GM19023 (cell line): ENCODE data around the gene PGK1.
A peak's percentile ranks its signal among the peaks of the same experiment; 100 is the strongest.
"Not testable (repeated sequence)": the region's sequence is repeated elsewhere in the genome, so short reads cannot be mapped to it uniquely, and the experiment has no call there.

Experiments used
- ATAC-seq: cut with Tn5 transposase; IDR thresholded peaks from one replicate; pipeline ENCODE4 v1.9.1; 2021; ENCODE audit warnings: mild to moderate bottlenecking, moderate library complexity; ENCODE audit not compliant: unreplicated experiment

The PGK1 gene

DNA sequence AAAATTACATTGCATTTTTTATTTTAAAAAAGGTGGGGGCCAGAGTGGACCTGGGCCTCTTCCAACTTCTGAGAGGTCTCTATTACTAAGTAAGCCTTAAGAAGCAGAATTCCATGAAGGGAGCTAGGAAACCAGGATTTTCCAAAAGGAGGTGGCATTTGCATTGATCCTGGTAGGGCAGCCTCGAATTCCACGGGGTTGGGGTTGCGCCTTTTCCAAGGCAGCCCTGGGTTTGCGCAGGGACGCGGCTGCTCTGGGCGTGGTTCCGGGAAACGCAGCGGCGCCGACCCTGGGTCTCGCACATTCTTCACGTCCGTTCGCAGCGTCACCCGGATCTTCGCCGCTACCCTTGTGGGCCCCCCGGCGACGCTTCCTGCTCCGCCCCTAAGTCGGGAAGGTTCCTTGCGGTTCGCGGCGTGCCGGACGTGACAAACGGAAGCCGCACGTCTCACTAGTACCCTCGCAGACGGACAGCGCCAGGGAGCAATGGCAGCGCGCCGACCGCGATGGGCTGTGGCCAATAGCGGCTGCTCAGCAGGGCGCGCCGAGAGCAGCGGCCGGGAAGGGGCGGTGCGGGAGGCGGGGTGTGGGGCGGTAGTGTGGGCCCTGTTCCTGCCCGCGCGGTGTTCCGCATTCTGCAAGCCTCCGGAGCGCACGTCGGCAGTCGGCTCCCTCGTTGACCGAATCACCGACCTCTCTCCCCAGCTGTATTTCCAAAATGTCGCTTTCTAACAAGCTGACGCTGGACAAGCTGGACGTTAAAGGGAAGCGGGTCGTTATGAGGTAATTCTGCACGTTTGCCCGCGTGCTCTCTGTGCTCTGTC lies at the start of gene PGK1:
PGK1 (plus strand) TSS at position 626 of the 824 bp plus-strand sequence; CDS start at position 719, 93 bp downstream.
- ATAC-seq: peak; percentile 97

GRCh38 chrX:78063687-78064086 lies 40.4 kb upstream of the PGK1 start:
- ATAC-seq: no peak

DNA sequence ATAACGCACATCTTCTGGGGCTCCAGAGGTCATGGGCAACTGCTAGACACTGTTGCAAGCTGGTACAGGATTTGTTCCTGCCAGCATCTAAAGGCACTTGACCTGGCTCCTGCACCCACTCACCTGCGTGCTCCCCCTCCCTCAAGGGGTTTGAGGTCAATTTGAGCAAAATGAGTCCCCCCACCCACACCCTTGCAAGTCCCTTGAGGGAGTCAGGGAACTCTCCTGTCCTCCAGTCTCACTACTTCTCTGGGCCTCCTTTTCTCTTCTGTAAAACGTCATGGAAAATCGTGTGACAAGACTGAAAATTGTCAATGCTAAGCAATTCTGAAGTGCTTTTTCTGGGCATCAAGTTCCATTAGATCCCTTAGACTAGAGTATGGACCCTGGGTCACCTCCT lies 39.9 kb upstream of the PGK1 start:
- no peak for ATAC-seq

- peak; percentile 88 for ATAC-seq
These were observed 39.1 kb upstream of the PGK1 start for GRCh38 chrX:78064698-78065601.

DNA sequence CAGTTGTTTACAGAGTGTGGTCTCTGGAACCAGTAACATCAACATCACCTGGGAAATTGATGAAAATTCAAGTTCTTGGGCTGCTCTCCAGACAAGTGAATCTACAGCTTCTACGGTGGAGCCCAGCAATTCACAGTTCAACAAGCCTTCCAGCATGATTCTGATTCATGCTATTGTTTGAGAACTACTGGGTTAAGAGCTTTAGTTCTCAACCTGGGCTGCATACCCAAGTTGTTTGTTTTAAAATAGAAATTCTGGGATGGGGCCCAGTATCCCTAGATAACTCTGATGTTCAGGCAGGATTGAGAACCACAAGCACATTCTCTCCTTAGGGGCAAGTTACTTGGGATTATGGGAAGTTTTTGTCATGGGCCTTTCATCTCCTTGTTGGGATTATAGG lies 37.9 kb upstream of the PGK1 start:
- no peak for ATAC-seq

DNA sequence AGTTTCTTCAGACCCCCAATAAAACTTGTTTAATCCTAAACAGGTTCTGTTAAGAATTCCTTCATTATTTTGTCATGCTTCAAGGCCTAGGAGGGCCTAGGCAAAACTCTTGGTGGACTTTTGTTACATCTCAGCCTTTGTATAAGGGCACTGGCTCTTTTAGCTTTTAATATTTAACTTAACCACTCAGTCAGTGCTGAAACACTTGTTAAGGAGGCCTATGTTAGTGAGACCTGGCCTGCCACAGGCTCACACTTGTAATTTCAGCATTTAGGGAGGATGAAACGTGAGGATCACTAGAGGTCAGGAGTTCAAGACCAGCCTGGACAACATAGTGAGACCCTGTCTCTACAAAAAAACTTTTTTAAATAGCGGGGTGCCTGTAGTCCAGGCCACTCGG lies 32.7 kb upstream of the PGK1 start:
- ATAC-seq: no peak

DNA sequence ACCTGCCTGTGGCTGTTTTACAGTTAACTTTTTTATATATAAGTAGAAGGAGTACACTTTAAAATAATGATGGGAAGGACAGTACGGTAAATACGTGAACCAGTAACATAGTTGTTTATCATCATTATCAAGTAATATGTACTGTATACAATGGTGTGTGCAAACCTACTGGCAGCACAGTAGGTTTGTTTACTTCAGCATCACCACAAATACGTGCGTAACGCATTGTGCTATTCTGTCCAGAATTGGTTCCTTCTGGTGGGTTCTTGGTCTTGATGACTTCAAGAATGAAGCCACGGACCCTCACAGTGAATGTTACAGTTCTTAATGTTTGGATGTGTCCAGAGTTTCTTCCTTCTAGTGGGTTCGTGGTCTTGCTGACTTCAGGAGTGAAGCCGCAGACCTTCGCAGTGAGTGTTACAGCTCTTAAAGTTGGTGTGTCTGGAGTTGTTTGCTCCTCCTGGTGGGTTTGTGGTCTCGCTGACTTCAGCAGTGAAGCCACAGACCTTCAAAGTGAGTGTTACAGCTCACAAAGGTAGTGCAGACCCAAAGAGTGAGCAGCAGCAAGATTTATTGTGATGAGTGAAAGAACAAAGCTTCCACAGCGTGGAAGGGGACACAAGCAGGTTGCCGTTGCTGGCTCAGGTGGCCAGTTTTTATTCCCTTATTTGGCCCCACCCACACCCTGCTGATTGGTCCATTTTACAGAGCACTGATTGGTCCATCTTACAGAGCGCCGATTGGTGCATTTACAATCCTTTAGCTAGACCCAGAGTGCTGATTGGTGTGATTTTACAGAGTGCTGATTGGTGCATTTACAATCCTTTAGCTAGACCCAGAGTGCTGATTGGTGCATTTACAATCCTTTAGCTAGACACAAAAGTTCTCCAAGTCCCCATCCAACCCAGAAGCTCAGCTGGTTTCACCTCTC lies 30.6 kb upstream of the PGK1 start:
- not testable (repeated sequence) for ATAC-seq

GRCh38 chrX:78074088-78074487 lies 30.0 kb upstream of the PGK1 start:
- ATAC-seq: no peak

DNA sequence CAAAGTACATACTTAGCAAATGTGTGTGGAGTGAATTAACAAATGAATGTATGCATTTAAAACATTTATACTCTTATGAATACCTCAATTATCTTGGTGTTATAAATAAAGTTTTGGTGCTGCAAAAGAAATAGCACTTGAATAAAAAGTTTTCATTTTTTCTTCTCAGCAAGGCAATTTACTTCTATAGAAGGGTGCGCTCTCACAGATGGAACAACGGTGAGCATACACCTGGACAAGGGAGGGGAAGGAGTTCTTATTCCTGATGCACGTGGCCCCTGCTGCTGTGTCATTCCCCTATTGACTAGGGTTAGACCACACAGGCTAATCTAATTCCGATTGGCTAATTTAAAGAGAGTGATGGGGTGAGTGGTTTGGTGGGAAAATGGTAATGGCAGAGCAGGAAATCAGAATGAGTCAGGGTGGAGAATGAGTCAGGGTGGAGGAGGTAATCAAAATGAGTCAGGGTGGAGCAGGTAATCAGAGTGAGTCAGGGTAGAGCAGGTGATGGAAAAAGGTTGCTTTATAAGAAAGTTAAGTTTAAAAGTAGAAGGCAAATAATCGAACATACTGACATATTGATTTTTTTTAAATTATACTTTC lies 28.2 kb upstream of the PGK1 start:
- ATAC-seq: no peak

DNA sequence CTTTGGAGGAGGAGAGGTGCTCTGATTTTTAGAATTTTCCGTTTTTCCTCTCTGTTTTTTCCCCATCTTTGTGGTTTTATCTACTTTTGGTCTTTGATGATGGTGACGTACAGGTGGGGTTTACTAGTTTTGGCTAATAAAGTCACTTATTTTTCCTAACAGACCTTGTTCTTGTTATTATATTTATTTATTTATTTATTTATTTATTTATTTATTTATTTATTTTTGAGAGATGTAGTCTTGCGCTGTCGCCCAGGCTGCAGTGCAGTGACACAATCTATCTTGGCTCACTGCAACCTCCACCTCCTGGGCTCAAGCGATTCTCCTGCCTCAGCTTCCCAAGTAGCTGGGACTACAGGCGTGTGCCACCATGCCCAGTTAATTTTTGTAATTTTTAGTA lies 22.6 kb upstream of the PGK1 start:
- ATAC-seq: not testable (repeated sequence)

DNA sequence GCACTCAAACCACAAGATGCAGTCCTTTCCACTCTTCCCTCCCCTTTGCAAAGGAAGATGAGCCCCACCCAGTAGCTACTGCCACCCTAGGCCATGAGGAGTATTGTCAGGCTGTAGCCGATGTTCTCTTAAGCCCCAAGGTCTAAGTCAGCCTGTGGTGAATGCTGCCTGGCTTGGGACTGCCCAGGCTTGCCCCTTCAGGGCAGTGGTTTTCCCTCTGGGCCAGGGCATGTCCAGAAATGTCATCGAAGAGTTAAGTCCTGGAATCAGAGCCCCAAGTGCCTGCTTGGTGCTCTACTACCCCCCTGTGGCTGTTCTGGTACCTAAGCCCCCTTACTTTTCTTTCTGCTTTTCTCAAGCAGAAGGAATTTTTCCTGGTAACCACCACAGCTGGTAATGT lies 11.8 kb upstream of the PGK1 start:
- peak; percentile 80 for ATAC-seq

- no peak for ATAC-seq
These were observed 5.9 kb upstream of the PGK1 start for GRCh38 chrX:78098108-78098507.

DNA sequence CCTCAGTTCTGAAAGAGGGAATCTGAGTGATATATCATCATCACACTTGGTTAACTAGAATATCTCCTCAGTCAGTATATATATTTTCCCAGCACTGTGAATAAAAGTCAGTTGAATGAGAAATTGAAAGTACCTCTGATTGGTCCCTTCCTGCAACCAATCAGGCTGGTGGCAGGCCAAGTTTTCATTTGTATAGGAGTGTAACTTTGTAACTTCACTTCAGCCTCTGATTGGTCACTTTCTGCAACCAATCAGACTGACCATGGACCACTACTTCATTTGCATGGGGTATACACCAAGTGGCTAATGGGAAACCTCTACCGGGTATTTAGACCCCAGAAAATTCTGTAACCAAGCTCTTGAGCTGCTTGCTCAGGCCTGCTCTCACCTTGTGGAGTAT lies 2.0 kb upstream of the PGK1 start:
- ATAC-seq: no peak

GRCh38 chrX:78103001-78103622 lies 936 bp upstream of the PGK1 start:
- ATAC-seq: no peak

DNA sequence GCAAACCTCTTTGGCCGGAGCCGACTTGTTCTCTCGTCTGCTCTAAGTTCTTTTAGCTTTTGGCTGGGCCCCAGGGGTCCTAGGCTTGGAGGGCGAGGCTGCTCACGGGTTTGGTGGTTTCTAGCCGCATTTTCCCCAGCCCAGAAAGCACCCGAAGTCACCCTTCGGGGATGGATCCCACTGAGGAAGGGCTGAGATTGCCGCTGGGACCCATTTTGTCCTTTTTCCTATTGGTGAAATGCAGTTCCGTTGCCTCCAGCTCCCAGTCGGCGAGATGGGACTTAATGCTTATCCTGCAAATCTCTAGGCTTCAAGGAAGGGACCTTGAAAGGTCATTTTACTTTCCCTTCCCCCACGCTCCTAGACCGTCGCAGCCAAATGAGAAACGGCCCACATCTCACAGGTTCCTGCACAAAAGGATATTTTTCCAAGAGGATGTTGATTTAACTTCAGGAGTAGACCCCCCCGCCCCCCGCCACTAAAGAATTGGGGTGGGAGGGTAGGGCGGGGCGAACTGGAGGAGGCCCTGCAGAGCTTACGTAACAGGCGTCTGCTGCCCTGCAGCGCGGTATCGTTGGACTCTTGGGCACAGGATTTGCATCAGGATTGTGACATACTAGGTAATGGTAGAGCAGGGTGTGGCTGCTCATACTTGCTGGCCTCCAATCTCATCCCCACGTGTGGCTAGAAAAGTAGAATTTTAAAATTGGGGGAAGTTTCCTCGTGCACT lies 564 bp downstream of the PGK1 start:
- ATAC-seq: peak; percentile 26

DNA sequence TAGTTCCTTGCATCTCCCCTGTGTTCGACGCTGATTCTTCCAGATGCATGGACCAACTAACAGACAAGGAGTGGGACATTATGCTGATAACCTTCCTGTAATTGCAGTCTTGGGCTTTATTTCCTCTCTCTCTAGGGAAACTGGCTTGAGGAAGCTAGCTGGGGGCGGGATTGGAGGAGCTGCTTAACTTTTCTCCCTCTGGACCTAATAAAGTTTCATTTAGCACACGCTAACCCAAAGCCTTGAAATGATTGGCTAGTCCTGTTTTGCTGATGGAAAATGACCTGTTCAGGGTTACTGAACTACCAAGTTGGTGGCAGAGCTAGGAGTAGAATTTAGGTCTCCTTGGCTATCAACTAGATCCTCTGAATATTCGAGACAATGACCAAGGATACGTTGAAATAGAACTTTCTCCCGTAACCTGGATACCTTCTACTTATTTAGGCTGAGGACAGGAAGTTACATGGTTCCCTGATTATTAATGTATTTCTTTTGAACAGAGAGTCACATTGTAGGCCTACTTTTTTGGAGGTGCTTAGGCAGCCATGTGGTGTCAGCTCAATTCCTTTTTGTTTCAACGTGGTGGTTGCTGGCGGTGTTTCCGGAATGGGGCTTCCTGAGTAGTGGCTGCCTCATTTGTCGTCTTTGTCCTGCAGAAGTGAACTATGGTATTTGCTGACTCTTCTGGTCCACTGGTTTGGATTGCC lies 2.0 kb downstream of the PGK1 start:
- no peak for ATAC-seq

GRCh38 chrX:78106651-78106986 lies 2.6 kb downstream of the PGK1 start:
- no peak for ATAC-seq

DNA sequence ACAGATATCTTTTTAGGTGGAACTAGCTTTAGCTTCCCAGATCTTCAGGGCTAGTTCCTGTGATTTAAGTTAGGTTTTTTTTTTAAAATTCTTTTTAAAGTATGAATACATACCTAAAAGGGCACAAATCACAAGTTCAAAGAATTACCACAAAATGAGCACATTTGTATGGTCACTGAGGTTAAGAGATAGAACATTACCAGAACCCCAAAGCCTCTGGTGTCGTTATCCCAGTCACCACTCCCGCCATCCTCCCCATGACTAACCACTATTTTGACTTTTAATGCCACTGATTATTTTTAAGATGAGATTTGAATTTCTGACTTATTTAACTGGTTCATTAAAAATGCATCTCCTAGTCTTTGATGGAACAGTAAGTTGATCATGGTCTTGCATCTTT lies 5.4 kb downstream of the PGK1 start:
- no peak for ATAC-seq
